Ovary (tissue), 3 donors: ENCODE results near the gene CCL19.

Source experiments
- CTCF ChIP-seq, 3 donors: fragments of 450-650 bp in 2 of 3; fragments of 200-600 bp in 1 of 3; IDR thresholded peaks; one replicate each; pipeline versions ENCODE4 v1.5.1 to v1.8.0; 2016 to 2022; ENCODE audit warnings: antibody characterized with exemption in 3 of 3, mild to moderate bottlenecking in 1 of 3
- POLR2A ChIP-seq: fragments of 450-650 bp; IDR thresholded peaks from one replicate; pipeline ENCODE4 v1.6.1; 2017; ENCODE audit warnings: antibody characterized with exemption, mild to moderate bottlenecking, moderate library complexity
- donor health status: DM: no; HTN: no; CAD: no.

- no peak for TF ChIP-seq CTCF (IDR thresholded peaks at IDR 0.05)
- TF ChIP-seq POLR2A: no peak
Measured at GRCh38 chr9:34689512-34689911, 1.6 kb downstream of the CCL19 start.
